GM12864 (cell line): ENCODE measurements around the gene LPA.

Experiments
- DNase-seq: peaks from one replicate; pipeline ENCODE4 v3.0.0-alpha.2; 2011; ENCODE audit warnings: low read depth
- H3K4me3 ChIP-seq: 2 replicates; pipeline ENCODE4 v1.5.1; 2011; ENCODE audit warnings: mild to moderate bottlenecking, low read depth, low read length, control low read depth
- TF ChIP-seq, protein P1 (sequence below): IDR thresholded peaks from 2 replicates; pipeline ENCODE4 v1.5.1; 2011; ENCODE audit warnings: low read depth, mild to moderate bottlenecking, moderate library complexity, low read length, control low read depth, inconsistent platforms; ENCODE audit errors: missing control alignments

Gene LPA

DNA sequence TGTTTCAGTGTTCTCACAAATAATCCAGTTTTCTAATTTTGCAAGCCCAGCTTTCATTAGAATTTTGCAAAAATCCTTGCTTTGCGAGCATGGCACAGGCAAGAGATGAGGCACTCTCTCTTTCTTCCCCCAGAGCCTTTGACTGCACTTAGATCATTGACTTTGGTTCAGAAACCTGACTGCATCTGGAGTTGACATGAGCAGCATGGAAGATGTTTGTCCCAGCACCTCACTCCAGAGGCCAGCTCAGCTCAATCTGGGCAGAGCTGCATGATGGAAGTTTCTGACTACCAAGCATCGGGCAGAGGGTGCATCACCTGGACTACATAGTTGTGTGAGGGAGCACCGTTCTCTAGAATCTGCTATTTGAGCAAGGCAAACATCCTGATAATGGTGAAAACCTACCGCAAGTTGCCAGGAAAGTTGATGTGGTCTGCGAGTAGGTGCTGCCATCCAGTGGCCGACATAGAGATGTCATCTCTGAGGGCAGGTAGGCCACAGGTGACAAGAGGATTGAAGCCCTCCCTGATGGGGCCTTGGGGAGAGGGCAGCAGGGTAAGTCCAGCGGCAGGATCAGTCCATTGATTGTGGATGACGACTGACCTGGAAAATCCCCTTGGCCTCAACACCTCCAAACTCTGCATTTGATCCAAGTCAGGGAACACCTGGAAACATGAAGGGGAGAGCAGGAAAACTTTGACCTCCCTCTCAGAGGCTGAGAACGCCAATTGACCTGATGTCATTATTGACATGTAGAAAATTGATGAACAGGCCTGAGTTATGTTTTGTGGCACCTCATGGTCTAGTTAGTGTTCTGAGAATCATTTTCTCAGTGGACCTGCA is 3.8 kb upstream of the LPA start:
- peak; percentile 12 for DNase-seq
- no peak overlapping the region for H3K4me3 ChIP-seq
- TF ChIP-seq, protein P1, sequence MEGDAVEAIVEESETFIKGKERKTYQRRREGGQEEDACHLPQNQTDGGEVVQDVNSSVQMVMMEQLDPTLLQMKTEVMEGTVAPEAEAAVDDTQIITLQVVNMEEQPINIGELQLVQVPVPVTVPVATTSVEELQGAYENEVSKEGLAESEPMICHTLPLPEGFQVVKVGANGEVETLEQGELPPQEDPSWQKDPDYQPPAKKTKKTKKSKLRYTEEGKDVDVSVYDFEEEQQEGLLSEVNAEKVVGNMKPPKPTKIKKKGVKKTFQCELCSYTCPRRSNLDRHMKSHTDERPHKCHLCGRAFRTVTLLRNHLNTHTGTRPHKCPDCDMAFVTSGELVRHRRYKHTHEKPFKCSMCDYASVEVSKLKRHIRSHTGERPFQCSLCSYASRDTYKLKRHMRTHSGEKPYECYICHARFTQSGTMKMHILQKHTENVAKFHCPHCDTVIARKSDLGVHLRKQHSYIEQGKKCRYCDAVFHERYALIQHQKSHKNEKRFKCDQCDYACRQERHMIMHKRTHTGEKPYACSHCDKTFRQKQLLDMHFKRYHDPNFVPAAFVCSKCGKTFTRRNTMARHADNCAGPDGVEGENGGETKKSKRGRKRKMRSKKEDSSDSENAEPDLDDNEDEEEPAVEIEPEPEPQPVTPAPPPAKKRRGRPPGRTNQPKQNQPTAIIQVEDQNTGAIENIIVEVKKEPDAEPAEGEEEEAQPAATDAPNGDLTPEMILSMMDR, result peak; percentile 82

DNA sequence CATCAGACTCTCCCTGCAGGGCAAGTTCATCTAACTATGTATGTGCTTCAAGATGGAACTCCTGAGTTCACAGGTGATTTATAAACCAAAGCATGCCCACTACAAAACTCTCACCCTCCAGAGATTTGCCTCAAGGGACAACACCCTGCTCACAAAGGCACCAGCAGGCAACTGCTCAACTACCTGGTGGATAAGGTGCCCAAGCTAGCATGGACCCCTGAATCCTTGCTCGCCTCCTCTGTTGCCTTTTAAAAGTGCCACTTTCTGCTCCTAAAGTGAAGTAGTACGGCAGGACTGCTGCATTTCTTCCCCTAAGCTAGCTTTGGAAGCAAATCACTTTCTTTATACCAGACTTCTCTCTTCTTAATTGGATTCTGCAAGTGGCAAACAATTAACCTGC is 1.2 kb downstream of the LPA start:
- H3K4me3 ChIP-seq, result no peak overlapping the region
- no peak for DNase-seq
- TF ChIP-seq, protein P1, result no peak

DNA sequence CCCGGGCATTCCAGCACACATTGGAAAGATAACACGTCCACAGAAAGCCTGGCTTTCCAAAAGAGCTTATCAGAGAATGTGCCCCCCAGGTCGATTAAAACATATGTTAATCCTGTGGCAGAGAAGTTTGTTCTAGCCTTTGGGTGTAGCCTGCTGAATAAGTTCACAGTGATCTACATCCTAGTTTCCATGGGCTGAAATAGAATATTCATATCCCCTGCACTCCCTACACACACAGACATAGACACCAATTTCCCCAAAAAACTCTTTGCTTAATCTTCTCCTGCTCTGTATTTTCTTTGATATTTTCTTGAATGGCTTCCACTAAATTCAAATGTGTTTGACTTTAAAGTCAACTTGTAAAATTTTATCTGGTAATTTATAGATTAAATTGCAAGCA is 1.6 kb downstream of the LPA start:
- DNase-seq, result no peak
- H3K4me3 ChIP-seq, result no peak overlapping the region
- TF ChIP-seq, protein P1, result no peak

DNA sequence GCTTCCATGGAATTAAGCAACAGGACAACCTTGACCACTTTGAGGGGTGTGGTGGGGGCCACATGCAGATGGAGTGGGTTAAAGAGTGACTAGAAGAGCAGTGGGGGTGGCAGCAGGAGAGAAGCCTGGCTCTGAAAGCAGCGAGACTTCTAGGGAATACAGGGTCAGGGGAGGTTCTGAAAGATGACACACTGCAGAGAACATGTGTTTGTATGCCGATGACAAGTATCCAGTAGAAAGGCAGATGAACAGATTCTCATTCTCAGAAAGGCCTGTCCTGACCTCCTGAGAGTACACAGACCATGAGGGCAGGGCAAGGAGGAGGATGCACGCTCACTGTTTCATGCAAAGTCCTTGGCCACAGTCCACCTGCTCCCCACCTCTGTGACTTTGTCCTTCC is 2.9 kb downstream of the LPA start:
- no peak for DNase-seq
- H3K4me3 ChIP-seq, result no peak overlapping the region
- TF ChIP-seq, protein P1, result no peak

DNA sequence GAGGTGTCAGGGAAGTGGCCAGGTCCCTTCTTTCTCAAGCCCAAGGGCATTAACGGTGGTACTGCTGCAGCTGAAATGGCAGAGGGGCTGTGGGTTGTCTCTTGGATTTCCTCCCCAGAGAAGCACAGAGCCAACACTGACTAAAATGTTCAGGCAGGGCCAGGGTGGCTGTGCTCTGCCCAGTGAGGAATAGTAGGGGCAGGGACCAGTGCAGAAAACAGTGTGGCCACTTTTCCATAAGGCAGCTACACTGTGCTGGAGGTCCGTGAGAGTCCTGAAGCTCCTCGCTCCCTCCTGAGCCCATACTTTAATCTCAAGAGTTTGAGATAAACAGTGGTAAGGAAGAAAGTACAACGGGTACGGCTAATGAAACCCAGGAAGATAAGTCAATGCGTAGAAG is 4.5 kb downstream of the LPA start:
- TF ChIP-seq, protein P1, result no peak
- DNase-seq, result no peak
- H3K4me3 ChIP-seq, result no peak overlapping the region

DNA sequence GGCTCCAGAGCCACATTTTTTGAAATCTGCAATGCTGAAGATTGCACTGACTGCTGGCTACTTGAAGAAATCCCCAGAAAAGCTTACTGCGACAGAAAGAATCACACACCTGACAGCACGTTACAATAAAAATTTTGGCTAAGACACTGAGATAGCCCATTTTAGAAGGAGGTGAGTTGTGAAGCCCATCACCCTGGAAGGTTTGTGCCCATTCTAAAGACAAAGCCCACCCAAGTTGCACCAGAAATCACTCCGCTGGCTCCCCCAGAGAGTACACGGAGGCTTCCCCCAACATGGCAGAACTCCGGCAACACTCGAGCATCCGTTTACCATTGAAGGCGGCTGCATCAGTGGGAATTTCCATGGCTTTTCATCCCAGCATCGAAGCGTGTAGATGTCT is 29.4 kb downstream of the LPA start:
- TF ChIP-seq, protein P1, result no peak
- H3K4me3 ChIP-seq, result no peak overlapping the region
- DNase-seq, result no peak
